Measurements from ENCODE around the gene RAB40C. TPM values are rescaled to one million over a fixed set of nuclear protein-coding genes. Genes with fewer than 3 reads are reported as not detected.
A peak's percentile ranks its signal among the peaks of the same experiment; 100 is the strongest.

Gene RAB40C
- total and polyA plus RNA-seq, 9 of the 15 experiments (the other 6 are each of a cell fraction or from before 2014, with no cell fraction given), result 0.17 to 23.4 (median 8.7) TPM

- H3K4me3 ChIP-seq, result no peak overlapping the region
- peaks cover 23% of the 10 kb centered on the region; the same call in 2 of the 3 replicates for H3K36me3 ChIP-seq (ENCODE audit: control insufficient read depth, insufficient read depth, low read length)
- ATAC-seq (no peak), FAIRE-seq (no peak), DNase-seq (ENCODE audit: extremely low read depth in 1 of 4, low spot score in 3 of 4) (no peak)
- intact Hi-C loops (cut with micrococcal nuclease) (no loop called here), in situ Hi-C loops (cut with MboI) (no loop called here)
- H4K20me1 ChIP-seq (replicated peaks; ENCODE audit: control insufficient read depth, insufficient read depth, low read length), result no peaks in the 10 kb centered on the region
- H2AFZ ChIP-seq (ENCODE audit: low read depth, low read length), result no peak overlapping the region
- ChIA-PET CTCF (ENCODE audit: low intra/inter-chr PET ratio) (no interaction called here), POLR2A (interaction anchor here (0.6 to 2.1 kb wide), 2 partner anchors 11 to 40 kb away, joined by 4 to 8 read pairs; partner anchors contain the start of gene METTL26)
- no peaks in the 10 kb centered on the region for H3K27me3 ChIP-seq (ENCODE audit: control insufficient read depth in 2 of 2, insufficient read depth in 2 of 2, low read length in 2 of 2)
- H3K9me1 ChIP-seq (ENCODE audit: control insufficient read depth, insufficient read depth, low read length), result no peaks in the 10 kb centered on the region
- H3K27ac ChIP-seq (ENCODE audit: extremely low read depth, low read depth, low read length), result no peak overlapping the region
- H3K9me3 ChIP-seq (replicated peaks; ENCODE audit: control insufficient read depth, insufficient read depth, low read depth, low read length), result no peaks in the 10 kb centered on the region
- H3K79me2 ChIP-seq (ENCODE audit: control insufficient read depth, insufficient read depth, low read length), result peaks cover 17% of the 10 kb centered on the region; the same call in 2 of the 3 replicates
- peak overlapping the region in 1 of 2 experiments; percentile 26; a peak in 1 of 4 replicates for H3K9ac ChIP-seq (ENCODE audit: insufficient read depth in 1 of 2, low read depth in 2 of 2, low read length in 2 of 2)
- H3K4me2 ChIP-seq (ENCODE audit: insufficient read depth, low read length), result no peak overlapping the region
- peaks cover 32 to 93% of the 10 kb centered on the region in 2 experiments for H3K4me1 ChIP-seq (replicated peaks in 1 of 2; ENCODE audit: control insufficient read depth in 2 of 2, insufficient read depth in 2 of 2, low read length in 2 of 2)
- TF ChIP-seq POLR2G (IDR thresholded peaks at IDR 0.05; ENCODE audit: low read depth, low read length) (peak; percentile 31; the same call in 1 of the 2 replicates), USF1 (CRISPR knock-in tag; IDR thresholded peaks at IDR 0.05) (no peak), ZBTB33 (CRISPR knock-in tag; IDR thresholded peaks at IDR 0.05) (peak; percentile 49; the same call in 1 of the 2 replicates), RFX7 (CRISPR knock-in tag; IDR thresholded peaks at IDR 0.05) (no peak)
- WGBS (ENCODE audit: insufficient coverage, low coverage, missing lambda C conversion rate), result 91% methylated on average over 28 of the region's 37 CpGs
- no TSS peak for BruUV-seq (replicated peaks)
Measured at GRCh38 chr16:625117-625976, 35.5 kb downstream of the RAB40C start.
